Aorta (tissue), 5 donors: Measurements from ENCODE around the gene FAM193A. TPM values are rescaled to one million over a fixed set of nuclear protein-coding genes. Genes with fewer than 3 reads are reported as not detected.
"Not testable (repeated sequence)": the region's sequence is repeated elsewhere in the genome, so short reads cannot be mapped to it uniquely, and the experiment has no call there.

Experiments used
- ATAC-seq: fragments of 200-7000 bp; cut with Tn5 transposase; one replicate; pipeline ENCODE4 v1.9.1; 2022; ENCODE audit warnings: moderate library complexity; ENCODE audit not compliant: low FRiP score
- DNase-seq, 2 donors: peaks; one replicate each; pipeline ENCODE4 v3.0.0-alpha.2; 2020
- H3K27ac ChIP-seq, 2 donors: one replicate each; pipeline ENCODE4 v1.5.1; 2013; ENCODE audit warnings: low read length in 2 of 2, mild to moderate bottlenecking in 2 of 2, moderate library complexity in 2 of 2, control low read depth in 1 of 2, inconsistent platforms in 1 of 2, low read depth in 1 of 2
- H3K27me3 ChIP-seq, 2 donors: one replicate each; pipeline ENCODE4 v1.6.1; 2013; ENCODE audit warnings: control low read depth in 1 of 2, low read length in 1 of 2, mild to moderate bottlenecking in 1 of 2, moderate library complexity in 1 of 2; ENCODE audit not compliant: insufficient read depth in 2 of 2, control insufficient read depth in 1 of 2
- H3K36me3 ChIP-seq, 2 donors: one replicate each; pipeline ENCODE4 v1.6.1; 2013; ENCODE audit warnings: control low read depth in 1 of 2, low read length in 1 of 2, mild to moderate bottlenecking in 1 of 2; ENCODE audit not compliant: insufficient read depth in 2 of 2, control insufficient read depth in 1 of 2
- H3K4me1 ChIP-seq, 2 donors: one replicate each; pipeline ENCODE4 v1.6.1; 2013; ENCODE audit warnings: low read length in 2 of 2, control low read depth in 1 of 2, mild to moderate bottlenecking in 1 of 2, moderate library complexity in 1 of 2; ENCODE audit not compliant: insufficient read depth in 2 of 2, control insufficient read depth in 1 of 2
- H3K4me3 ChIP-seq, 2 donors: one replicate each; pipeline ENCODE4 v1.5.1; 2013; ENCODE audit warnings: low read length in 2 of 2, control low read depth in 1 of 2, mild to moderate bottlenecking in 1 of 2
- H3K9me3 ChIP-seq: one replicate; pipeline ENCODE4 v1.6.1; 2013; ENCODE audit warnings: mild to moderate bottlenecking, low read length; ENCODE audit not compliant: control insufficient read depth
- WGBS, 2 donors: extraction: QIAGEN DNeasy Blood & Tissue Kit; methylation state at CpG; one replicate each; pipeline ENCODE4 v1.1.7; 2013; 5-methylcytosine and 5-hydroxymethylcytosine counted together
- intact Hi-C, 2 donors: fragments of 100-400 bp; cut with DNase I; formaldehyde crosslinking; loops; one replicate each; pipeline versions ENCODE4 v1.14.2 to v1.15.0; 2022
- polyA plus RNA-seq, 2 donors: library from polyadenylated mRNA; stranded (reverse); fragments of 200-250 nt; gene quantifications; one replicate each; pipeline ENCODE4 v1.2.3, GENCODE V29; 2013
- total RNA-seq, 2 donors: library from RNA; stranded (reverse); fragmentation: NEBNext Ultra II Directional; extraction: Animal tissue kit (Norgen Biotek cat#: 25700); gene quantifications; one replicate each; pipeline ENCODE4 v1.2.1, GENCODE V29; 2021
- donor health status: healthy with polysubstance abuse.
- donor health status: Bipolar disorder and iron deficiency.
- donor health status: DM: no; HTN: no; CAD: no.
- donor health status: DM: no; HTN: no; CAD: no.
- donor health status: DM: yes; HTN: yes; CAD: no.

Gene FAM193A
- total and polyA plus RNA-seq, 4 donors, result 4.6 to 41.6 (median 18.5) TPM

GRCh38 chr4:2511645-2512131 is 24.8 kb upstream of the FAM193A start:
- intact Hi-C loops, result no loop called here
- Histone ChIP-seq H3K4me3 (no peak overlapping the region), H3K27ac (no peak overlapping the region), H3K27me3 (no peaks in the 10 kb centered on the region), H3K9me3 (no peaks in the 10 kb centered on the region), H3K36me3 (peaks cover 0 to 4% of the 10 kb centered on the region in 2 donors), H3K4me1 (no peaks in the 10 kb centered on the region)
- DNase-seq (no peak), ATAC-seq (no peak)
- WGBS, 2 donors, result 82 to 83% methylated on average over 9 of the region's 9 CpGs

- no peak overlapping the region for H3K4me3 ChIP-seq
- no peak overlapping the region for H3K27ac ChIP-seq
- no peaks in the 10 kb centered on the region for H3K4me1 ChIP-seq
- ATAC-seq (no peak), DNase-seq (no peak)
- H3K27me3 ChIP-seq, result no peaks in the 10 kb centered on the region
- 91 to 93% methylated on average over 15 of the region's 15 CpGs for WGBS, 2 donors
- H3K36me3 ChIP-seq, result peaks cover 0 to 2% of the 10 kb centered on the region in 2 donors
- H3K9me3 ChIP-seq, result no peaks in the 10 kb centered on the region
- intact Hi-C loops, result no loop called here
Measured at GRCh38 chr4:2512396-2513135, 23.9 kb upstream of the FAM193A start.

DNA sequence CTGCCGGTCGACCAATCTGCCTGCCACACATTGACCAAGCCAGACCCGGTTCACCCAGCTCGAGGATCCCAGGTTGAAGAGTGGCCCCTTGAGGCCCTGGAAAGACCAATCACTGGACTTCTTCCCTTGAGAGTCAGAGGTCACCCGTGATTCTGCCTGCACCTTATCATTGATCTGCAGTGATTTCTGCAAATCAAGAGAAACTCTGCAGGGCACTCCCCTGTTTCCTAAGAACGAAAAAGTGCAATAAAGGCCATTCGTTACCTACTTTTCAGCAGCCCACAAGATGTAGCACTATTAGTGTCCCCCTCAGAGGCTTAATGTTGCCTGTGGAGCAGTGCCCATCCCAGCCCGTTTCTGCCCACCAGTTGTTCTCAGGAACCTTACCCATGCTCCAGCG is 22.3 kb upstream of the FAM193A start:
- intact Hi-C loops, DNase-seq, H3K9me3 ChIP-seq, H3K27ac ChIP-seq, H3K27me3 ChIP-seq, ATAC-seq, H3K4me3 ChIP-seq, H3K36me3 ChIP-seq, H3K4me1 ChIP-seq: not testable (repeated sequence)
- 86 to 89% methylated on average over 9 of the region's 9 CpGs for WGBS, 2 donors

GRCh38 chr4:2514944-2515343 is 21.5 kb upstream of the FAM193A start:
- DNase-seq, H3K27ac ChIP-seq, H3K36me3 ChIP-seq, H3K4me3 ChIP-seq, H3K4me1 ChIP-seq, H3K27me3 ChIP-seq, H3K9me3 ChIP-seq, intact Hi-C loops, ATAC-seq: not testable (repeated sequence)
- WGBS, 2 donors, result 83 to 84% methylated on average over 11 of the region's 11 CpGs

- 0 to 10% methylated on average over 4 of the region's 4 CpGs for WGBS, 2 donors
- Histone ChIP-seq H3K27me3 (no peaks in the 10 kb centered on the region), H3K4me1 (no peaks in the 10 kb centered on the region), H3K36me3 (peaks cover 0 to 2% of the 10 kb centered on the region in 2 donors), H3K4me3 (no peak overlapping the region), H3K9me3 (no peaks in the 10 kb centered on the region), H3K27ac (peak overlapping the region in 1 of 2 donors; percentile 55)
- DNase-seq (peak in 1 of 2 donors; percentile 67), ATAC-seq (peak; percentile 79)
- intact Hi-C loops, result no loop called here
Measured at GRCh38 chr4:2515830-2516550, 20.5 kb upstream of the FAM193A start.

DNA sequence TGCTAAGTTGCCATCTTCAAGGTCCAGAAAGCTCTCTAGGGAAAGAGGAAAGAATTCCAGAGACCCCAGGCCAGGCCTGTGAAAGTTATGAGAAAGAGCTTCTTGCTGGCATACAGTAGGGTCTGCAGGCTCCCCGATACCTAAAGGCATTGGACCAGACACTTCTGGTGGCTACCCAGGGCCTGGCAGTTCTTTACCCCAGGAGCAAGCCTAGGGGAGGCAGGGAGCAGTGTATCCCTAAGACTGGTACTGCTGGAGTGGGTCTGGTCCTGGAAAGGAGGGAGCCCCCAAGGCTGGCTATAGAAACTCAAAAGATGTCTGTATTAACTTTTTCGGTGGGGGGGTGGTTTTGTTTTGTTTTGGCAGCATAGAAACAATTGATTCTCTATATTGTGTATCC is 19.8 kb upstream of the FAM193A start:
- intact Hi-C loops, result no loop called here

DNA sequence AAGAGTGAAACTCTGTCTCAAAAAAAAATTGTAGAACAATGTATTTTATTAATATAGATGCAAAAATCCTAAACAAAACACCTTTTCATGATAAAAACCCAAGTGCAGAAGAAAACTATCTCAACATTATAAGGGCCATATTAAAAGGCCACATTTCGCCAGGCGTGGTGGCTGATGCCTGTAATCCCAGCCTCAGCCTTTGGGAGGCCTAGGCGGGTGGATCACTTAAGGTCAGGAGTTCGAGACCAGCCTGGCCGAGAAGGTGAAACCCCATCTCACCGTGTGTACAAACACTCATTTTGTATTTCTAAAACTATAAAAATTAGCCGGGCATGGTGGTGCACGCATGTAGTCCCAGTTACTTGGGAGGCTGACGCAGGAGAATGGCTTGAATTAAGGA is 9.9 kb upstream of the FAM193A start:
- Histone ChIP-seq H3K27me3 (no peaks in the 10 kb centered on the region), H3K36me3 (no peaks in the 10 kb centered on the region), H3K27ac (no peak overlapping the region), H3K9me3 (no peaks in the 10 kb centered on the region), H3K4me1 (no peaks in the 10 kb centered on the region), H3K4me3 (no peak overlapping the region)
- 93 to 94% methylated on average over 9 of the region's 9 CpGs for WGBS, 2 donors
- ATAC-seq (no peak), DNase-seq (peak in 1 of 2 donors; percentile 34)
- intact Hi-C loops, result no loop called here

More for the DNA sequence above, 19.8 kb upstream of the FAM193A start:
- ATAC-seq (no peak), DNase-seq (no peak)
- 82 to 86% methylated on average over 2 of the region's 2 CpGs for WGBS, 2 donors
- H3K27me3 ChIP-seq, result no peaks in the 10 kb centered on the region
- H3K27ac ChIP-seq, result peak overlapping the region in 1 of 2 donors; percentile 9
- H3K4me1 ChIP-seq, result no peaks in the 10 kb centered on the region
- H3K4me3 ChIP-seq, result no peak overlapping the region
- no peaks in the 10 kb centered on the region for H3K9me3 ChIP-seq
- peaks cover 0 to 2% of the 10 kb centered on the region in 2 donors for H3K36me3 ChIP-seq

DNA sequence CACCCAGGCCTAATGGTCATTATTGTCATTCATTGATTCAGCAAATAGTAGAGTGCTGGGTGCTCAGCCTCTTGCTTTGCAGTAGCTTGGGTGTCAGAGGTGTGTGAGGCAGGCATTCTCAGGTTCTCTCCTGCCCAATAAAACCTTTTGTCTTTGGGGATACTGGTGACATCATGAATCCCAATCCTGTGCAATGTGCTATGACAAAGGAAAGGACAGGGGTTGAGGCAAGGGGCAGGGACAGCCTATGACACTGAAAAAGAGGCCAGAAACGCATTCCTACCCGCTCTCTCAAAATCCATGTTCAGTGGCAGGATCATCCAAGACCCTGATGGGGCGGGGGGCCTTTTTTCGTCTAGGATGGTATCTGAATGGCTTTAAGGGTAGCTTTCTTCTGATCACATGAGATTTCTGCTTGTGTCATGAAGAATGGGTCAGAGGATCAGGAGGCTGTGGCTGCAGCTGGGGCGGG is 1.5 kb upstream of the FAM193A start:
- no peak overlapping the region for H3K27ac ChIP-seq
- H3K4me1 ChIP-seq, result no peaks in the 10 kb centered on the region
- intact Hi-C loops, result loop anchor here (5.0 to 10.0 kb wide), 6 partner anchors 63 to 290 kb away; partner anchors contain the start of genes HAUS3 (in 1 of the 2), POLN (in 1 of the 2) and TNIP2 (in 1 of the 2)
- peak overlapping the region in 1 of 2 donors; percentile 40 for H3K4me3 ChIP-seq
- WGBS, 2 donors, result 61 to 62% methylated on average over 5 of the region's 5 CpGs
- ATAC-seq (no peak), DNase-seq (no peak)
- H3K9me3 ChIP-seq, result no peaks in the 10 kb centered on the region
- no peaks in the 10 kb centered on the region for H3K36me3 ChIP-seq
- H3K27me3 ChIP-seq, result no peaks in the 10 kb centered on the region
